Measurements from ENCODE around the gene ABHD12. TPM values are rescaled to one million over a fixed set of nuclear protein-coding genes. Genes with fewer than 3 reads are reported as not detected.
A peak's percentile ranks its signal among the peaks of the same experiment; 100 is the strongest.

Gene ABHD12
- total RNA-seq, 3 donors from 2014 or later (not counting 1 experiment from before 2014, with no cell fraction given) = 28.5 to 34.6 (median 34.5) TPM

- H3K27me3 Mint-ChIP-seq (ENCODE audit: low read depth in 2 of 2) = no peaks in the 10 kb centered on the region
- Histone ChIP-seq H3K4me3 (ENCODE audit: low read length) (no peak overlapping the region), H3K27ac (ENCODE audit: low read length) (no peak overlapping the region), H3K27me3 (ENCODE audit: control insufficient read depth, insufficient read depth, low read length) (no peaks in the 10 kb centered on the region), H3K36me3 (ENCODE audit: control insufficient read depth, insufficient read depth, low read length) (no peaks in the 10 kb centered on the region), H3K9me3 (ENCODE audit: control insufficient read depth, insufficient read depth, low read length) (no peaks in the 10 kb centered on the region), H3K4me1 (ENCODE audit: control insufficient read depth, insufficient read depth, low read length) (peaks cover 6% of the 10 kb centered on the region)
- intact Hi-C loops (cut with micrococcal nuclease) = no loop called here
- no peaks in the 10 kb centered on the region for H3K36me3 Mint-ChIP-seq
- no peak overlapping the region for H3K4me3 Mint-ChIP-seq
- DNase-seq (no peak), ATAC-seq (no peak)
- peaks cover 12 to 21% of the 10 kb centered on the region in 2 donors for H3K4me1 Mint-ChIP-seq
- WGBS (ENCODE audit: insufficient coverage) = 96% methylated on average over 5 of the region's 5 CpGs
- peak overlapping the region in 1 of 2 donors; percentile 1 for H3K27ac Mint-ChIP-seq
- H3K9me3 Mint-ChIP-seq = no peaks in the 10 kb centered on the region
- TF ChIP-seq CTCF (IDR thresholded peaks at IDR 0.05) = no peak
These were observed 18.3 kb upstream of the ABHD12 start for GRCh38 chr20:25408890-25409289.

GRCh38 chr20:25408170-25408547 is 17.5 kb upstream of the ABHD12 start:
- Mint-ChIP-seq H3K9me3 (peaks cover 0 to 3% of the 10 kb centered on the region in 2 donors), H3K4me1 (peaks cover 12 to 21% of the 10 kb centered on the region in 2 donors), H3K27ac (peak overlapping the region in 1 of 2 donors; percentile 89), H3K27me3 (ENCODE audit: low read depth in 2 of 2) (no peaks in the 10 kb centered on the region), H3K4me3 (peak overlapping the region; percentile 97), H3K36me3 (peaks cover 5% of the 10 kb centered on the region)
- DNase-seq = no peak
- H3K4me3 ChIP-seq (ENCODE audit: low read length) = peak overlapping the region; percentile 63
- no peaks in the 10 kb centered on the region for H3K36me3 ChIP-seq (ENCODE audit: control insufficient read depth, insufficient read depth, low read length)
- 5% methylated on average over 4 of the region's 4 CpGs for WGBS (ENCODE audit: insufficient coverage)
- H3K27me3 ChIP-seq (ENCODE audit: control insufficient read depth, insufficient read depth, low read length) = no peaks in the 10 kb centered on the region
- no peak for ATAC-seq
- intact Hi-C loops (cut with micrococcal nuclease) = no loop called here
- H3K27ac ChIP-seq (ENCODE audit: low read length) = no peak overlapping the region
- H3K9me3 ChIP-seq (ENCODE audit: control insufficient read depth, insufficient read depth, low read length) = peaks cover 5% of the 10 kb centered on the region
- TF ChIP-seq CTCF (IDR thresholded peaks at IDR 0.05) = no peak
- H3K4me1 ChIP-seq (ENCODE audit: control insufficient read depth, insufficient read depth, low read length) = peaks cover 6% of the 10 kb centered on the region

- H3K27ac ChIP-seq (ENCODE audit: low read length) = no peak within 1 kb of the TSS
- no peaks in the 10 kb centered on the region for H3K27me3 ChIP-seq (ENCODE audit: control insufficient read depth, insufficient read depth, low read length)
- peaks cover 2 to 6% of the 10 kb centered on the region in 2 donors for H3K9me3 Mint-ChIP-seq
- H3K4me1 ChIP-seq (ENCODE audit: control insufficient read depth, insufficient read depth, low read length) = peaks cover 6% of the 10 kb centered on the region
- peaks cover 8% of the 10 kb centered on the region for H3K36me3 Mint-ChIP-seq
- DNase-seq = peak; percentile 62 to 82
- H3K4me3 ChIP-seq (ENCODE audit: low read length) = peak within 1 kb of the TSS; percentile 63
- H3K27me3 Mint-ChIP-seq (ENCODE audit: low read depth in 2 of 2) = no peaks in the 10 kb centered on the region
- H3K36me3 ChIP-seq (ENCODE audit: control insufficient read depth, insufficient read depth, low read length) = no peaks in the 10 kb centered on the region
- ATAC-seq = peak; percentile 75 to 92 (median 92)
- WGBS (ENCODE audit: insufficient coverage) = under 1% methylated on average over 55 of the region's 56 CpGs
- H3K9me3 ChIP-seq (ENCODE audit: control insufficient read depth, insufficient read depth, low read length) = peaks cover 11% of the 10 kb centered on the region
- intact Hi-C loops (cut with micrococcal nuclease) = no loop called here
- H3K27ac Mint-ChIP-seq = peak within 1 kb of the TSS; percentile 67 to 89
- peaks cover 12 to 21% of the 10 kb centered on the region in 2 donors for H3K4me1 Mint-ChIP-seq
- H3K4me3 Mint-ChIP-seq = peak within 1 kb of the TSS; percentile 97
- no peak for TF ChIP-seq CTCF (IDR thresholded peaks at IDR 0.05)
These were observed 16.9 kb upstream of the ABHD12 start, which contains the start of gene GINS1 for GRCh38 chr20:25407311-25408169. TSS of gene GINS1 (plus strand) at chr20:25407673. CDS start at chr20:25407821, 148 bp downstream.

Measured in natural killer cell (primary cell).